K562 (cell line): ENCODE measurements around the gene LPIN2. TPM values are rescaled to one million over a fixed set of nuclear protein-coding genes. Genes with fewer than 3 reads are reported as not detected.

Experiments
- ARHGAP35 ChIP-seq: fragments of 450-650 bp; IDR thresholded peaks from 2 replicates; pipeline ENCODE4 v1.6.1; 2018; ENCODE audit not compliant: partially characterized antibody
- ARNT ChIP-seq, 2 experiments: fragments of 450-650 bp; IDR thresholded peaks; 2 replicates each; pipeline ENCODE4 v1.6.1; 2016; ENCODE audit warnings: mild to moderate bottlenecking in 1 of 2
- CCAR2 ChIP-seq: fragments of 200-400 bp; formaldehyde crosslinking; IDR thresholded peaks from 2 replicates; pipeline ENCODE4 v1.6.1; 2017; ENCODE audit warnings: mild to moderate bottlenecking, low read depth, low read length
- CREB3L1 ChIP-seq: fragments of 450-650 bp; IDR thresholded peaks from 2 replicates; pipeline ENCODE4 v1.6.1; 2014; ENCODE audit warnings: low read depth, mild to moderate bottlenecking, moderate library complexity, borderline replicate concordance
- DDX20 ChIP-seq: fragments of 450-650 bp; IDR thresholded peaks from 2 replicates; pipeline ENCODE4 v1.6.1; 2016; ENCODE audit warnings: missing genetic modification characterization, low read depth, mild to moderate bottlenecking, missing compliant biosample characterization, moderate library complexity
- ERF ChIP-seq: fragments of 450-650 bp; formaldehyde crosslinking; IDR thresholded peaks from 2 replicates; pipeline ENCODE4 v1.4.0; 2020; ENCODE audit warnings: mild to moderate bottlenecking, mixed read lengths
- ESRRB ChIP-seq: fragments of 250-450 bp; sonication (Bioruptor Pico); IDR thresholded peaks from 2 replicates; pipeline ENCODE4 v1.5.0; 2020; ENCODE audit warnings: mild to moderate bottlenecking, moderate library complexity, borderline replicate concordance
- GATAD2A ChIP-seq: fragments of 450-650 bp; IDR thresholded peaks from 2 replicates; pipeline ENCODE4 v1.6.1; 2017
- HES1 ChIP-seq: fragments of 450-650 bp; IDR thresholded peaks from 2 replicates; pipeline ENCODE4 v1.6.1; 2016; ENCODE audit warnings: low read depth, mild to moderate bottlenecking, moderate library complexity
- IRF9 ChIP-seq: fragments of 450-650 bp; IDR thresholded peaks from 2 replicates; pipeline ENCODE4 v1.6.1; 2016; ENCODE audit warnings: missing biosample characterization, missing genetic modification characterization
- KDM5B ChIP-seq: fragments of 200-600 bp; sonication (generic); IDR thresholded peaks from 2 replicates; pipeline ENCODE4 v1.6.1; 2012; ENCODE audit warnings: low read depth, mild to moderate bottlenecking, moderate library complexity, low read length, control low read depth, inconsistent platforms; ENCODE audit not compliant: insufficient replicate concordance
- MBD1 ChIP-seq: fragments of 250-450 bp; sonication (Bioruptor Pico); IDR thresholded peaks from 2 replicates; pipeline ENCODE4 v1.8.0; 2022; ENCODE audit warnings: inconsistent platforms
- MEIS2 ChIP-seq: fragments of 450-650 bp; IDR thresholded peaks from 2 replicates; pipeline ENCODE4 v1.6.1; 2014; ENCODE audit warnings: mild to moderate bottlenecking; ENCODE audit not compliant: partially characterized antibody
- MITF ChIP-seq: IDR thresholded peaks from 2 replicates; pipeline ENCODE4 v1.6.1; 2014; ENCODE audit warnings: antibody characterized with exemption
- NFYB ChIP-seq: IDR thresholded peaks from 2 replicates; pipeline ENCODE4 v1.6.1; 2011; ENCODE audit warnings: mild to moderate bottlenecking, moderate library complexity; ENCODE audit not compliant: insufficient read length; ENCODE audit errors: extremely low read depth
- POU5F1 ChIP-seq: fragments of 150-350 bp; IDR thresholded peaks from 2 replicates; pipeline ENCODE4 v1.6.1; 2014; ENCODE audit warnings: borderline replicate concordance, low read length, low read depth, mild to moderate bottlenecking; ENCODE audit not compliant: partially characterized antibody
- RBM39 ChIP-seq: fragments of 200-400 bp; formaldehyde crosslinking; optimal IDR thresholded peaks from 2 replicates; pipeline ENCODE3; 2018; ENCODE audit warnings: low read depth, low read length
- ZNF12 ChIP-seq: sonication (generic); formaldehyde crosslinking; IDR thresholded peaks from 2 replicates; pipeline ENCODE4 v1.4.0; 2020; ENCODE audit warnings: mild to moderate bottlenecking, missing genetic modification reagents
- ZNF785 ChIP-seq: fragments of 250-450 bp; sonication (Bioruptor Pico); IDR thresholded peaks from 2 replicates; pipeline ENCODE4 v1.4.0; 2020; ENCODE audit warnings: mild to moderate bottlenecking
- polyA plus RNA-seq, 8 experiments: library from polyadenylated mRNA; depleted of rRNA in 4 of 8; stranded (reverse) in 5 of 8; unstranded in 3 of 8; fragments of >200 nt; fragmentation: Nextera tagmentation in 2 of 8; fragmentation: Illumina TruSeq in 1 of 8; extraction: Ambion mirVana in 2 of 8; extraction: Trizol in 1 of 8; gene quantifications; 2 replicates each; pipeline versions ENCODE4 v1.2.1 to v1.2.3, GENCODE V29; 2011 to 2014; ENCODE audit warnings: inconsistent platforms in 1 of 8, missing spikeins in 1 of 8
- total RNA-seq, 7 experiments: library from RNA; depleted of rRNA in 6 of 7; stranded (reverse); fragments of >200 nt in 6 of 7; fragmentation: Illumina TruSeq in 2 of 7; extraction: Trizol in 2 of 7; gene quantifications; 2 replicates each; pipeline versions ENCODE4 v1.2.1 to v1.2.3, GENCODE V29; 2011 to 2021; ENCODE audit warnings: low replicate concordance in 1 of 7

LPIN2 gene
- total and polyA plus RNA-seq, 9 of the 15 experiments (the other 6 are each of a cell fraction or from before 2014, with no cell fraction given), result 5.2 to 34.8 (median 24.6) TPM

GRCh38 chr18:2994603-2995432, 18.1 kb downstream of the LPIN2 start (continued):
- TF ChIP-seq RBM39 (no peak), DDX20 (tag) (no peak), KDM5B (no peak), MEIS2 (no peak), HES1 (no peak), MITF (no peak), CREB3L1 (no peak), CCAR2 (no peak), NFYB (no peak), ZNF785 (CRISPR knock-in tag) (no peak), GATAD2A (0 out of 2 replicates have a peak, but pooled peaks have one; percentile 70), ARHGAP35 (no peak), POU5F1 (no peak), IRF9 (tag) (no peak), ARNT (IDR thresholded peaks at IDR 0.05) (no peak; a peak in 1 of 4 replicates), ZNF12 (CRISPR knock-in tag) (no peak), MBD1 (CRISPR knock-in tag) (0 out of 2 replicates have a peak, but pooled peaks have one; percentile 26), ERF (no peak), ESRRB (CRISPR knock-in tag) (no peak)
